Activated B cell treated with CpG ODN at 0.5 μM for 24 hours (primary cell): Measurements from ENCODE around the gene ETV3. TPM values are rescaled to one million over a fixed set of nuclear protein-coding genes. Genes with fewer than 3 reads are reported as not detected.

Experiments
- ATAC-seq: fragments of 200-7000 bp; cut with Tn5 transposase; one replicate; pipeline ENCODE4 v1.10.0; 2021; ENCODE audit warnings: low read depth, mild to moderate bottlenecking, moderate library complexity
- CTCF ChIA-PET: fragments of 350-600 bp; sonication (Branson Sonifier 250); formaldehyde crosslinking; loops from one replicate; lab custom pipeline; 2021; ENCODE audit warnings: antibody characterized with exemption; lab: Charles Lee
- POLR2A ChIA-PET: fragments of 350-600 bp; sonication (Branson Sonifier 250); formaldehyde crosslinking; loops from one replicate; lab custom pipeline; 2021; ENCODE audit warnings: antibody characterized with exemption; lab: Charles Lee
- DNase-seq: peaks from one replicate; pipeline ENCODE4 v3.0.0; 2022
- H3K27ac Mint-ChIP-seq: one replicate; pipeline ENCODE4 v1.8.0; 2020; ENCODE audit warnings: mixed read lengths
- H3K27me3 Mint-ChIP-seq: one replicate; pipeline ENCODE4 v1.8.0; 2021; ENCODE audit warnings: mixed read lengths
- H3K36me3 Mint-ChIP-seq: one replicate; pipeline ENCODE4 v1.8.0; 2021; ENCODE audit warnings: low read depth, mixed read lengths
- H3K4me1 Mint-ChIP-seq: one replicate; pipeline ENCODE4 v1.8.0; 2021; ENCODE audit warnings: mixed read lengths
- H3K4me3 Mint-ChIP-seq: one replicate; pipeline ENCODE4 v1.8.0; 2020; ENCODE audit warnings: mild to moderate bottlenecking, mixed read lengths
- H3K9me3 Mint-ChIP-seq: one replicate; pipeline ENCODE4 v1.8.0; 2020; ENCODE audit warnings: mixed read lengths
- CTCF ChIP-seq: fragments of 200-600 bp; IDR thresholded peaks from one replicate; pipeline ENCODE4 v1.8.0; 2022; ENCODE audit warnings: antibody characterized with exemption, mild to moderate bottlenecking
- intact Hi-C: fragments of 100-400 bp; cut with micrococcal nuclease; formaldehyde crosslinking; loops from one replicate; pipeline ENCODE4 v1.15.1; 2024
- total RNA-seq: library from RNA; stranded (reverse); gene quantifications from 2 replicates; pipeline ENCODE4 v1.2.3, GENCODE V29; 2022

Gene ETV3
- total RNA-seq, 1 donor from 2014 or later = 31.3 TPM

DNA sequence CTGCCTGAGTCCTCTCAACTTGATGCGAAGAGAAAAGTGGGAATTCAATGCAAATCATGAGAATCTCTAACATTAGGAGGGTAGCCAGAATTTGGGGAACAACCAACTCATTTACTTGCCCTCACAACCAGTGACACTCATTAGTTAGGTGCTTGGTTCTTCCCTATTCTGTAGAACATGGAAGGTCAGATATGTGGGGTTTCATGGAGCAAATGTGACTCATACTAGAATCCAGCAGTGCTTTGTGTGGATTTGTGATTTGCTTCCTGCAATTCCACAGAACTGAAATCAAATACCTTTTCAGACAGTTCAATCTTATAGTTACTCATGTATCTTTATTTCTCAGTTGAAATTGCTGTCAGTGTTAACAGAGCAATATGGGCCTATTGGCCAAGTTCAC is 6.9 kb upstream of the ETV3 start:
- CTCF ChIA-PET = interaction anchor here (1.5 kb wide), 1 partner anchor 11 kb away, joined by 4 read pairs; no protein-coding TSS in a partner anchor

DNA sequence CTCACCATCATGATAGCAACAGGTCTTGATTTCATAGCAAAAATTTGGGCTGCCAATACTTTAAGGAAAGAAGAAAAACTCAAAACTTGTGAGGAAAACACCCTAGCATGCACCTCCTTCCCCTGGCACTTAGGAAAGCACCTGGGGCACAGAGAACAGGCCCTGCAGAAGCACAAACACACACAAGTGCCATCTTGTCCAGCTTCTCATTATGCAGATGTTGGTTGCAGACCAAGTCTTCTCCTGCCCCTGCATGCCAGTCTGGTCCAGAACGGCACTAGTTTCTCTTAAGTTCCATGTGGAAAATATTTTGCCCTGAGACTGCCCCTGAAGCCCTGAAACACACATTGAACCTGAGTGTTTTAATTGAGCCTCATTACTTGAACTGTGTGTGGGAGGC is 6.3 kb upstream of the ETV3 start:
- H3K27me3 Mint-ChIP-seq = peaks cover 2% of the 10 kb centered on the region
- intact Hi-C loops = no loop called here
- H3K27ac Mint-ChIP-seq = no peak overlapping the region
- ChIA-PET POLR2A (no interaction called here), CTCF (no interaction called here)
- no peaks in the 10 kb centered on the region for H3K36me3 Mint-ChIP-seq
- no peak overlapping the region for H3K4me3 Mint-ChIP-seq
- no peak for DNase-seq
- no peak for ATAC-seq
- no peak for TF ChIP-seq CTCF
- no peaks in the 10 kb centered on the region for H3K9me3 Mint-ChIP-seq
- H3K4me1 Mint-ChIP-seq = peaks cover 14% of the 10 kb centered on the region

More for the DNA sequence above, 6.9 kb upstream of the ETV3 start:
- H3K4me3 Mint-ChIP-seq = no peak overlapping the region
- POLR2A ChIA-PET = no interaction called here
- TF ChIP-seq CTCF = no peak
- intact Hi-C loops = no loop called here
- H3K4me1 Mint-ChIP-seq = peaks cover 11% of the 10 kb centered on the region
- ATAC-seq (no peak), DNase-seq (no peak)
- H3K27me3 Mint-ChIP-seq = peaks cover 2% of the 10 kb centered on the region
- H3K27ac Mint-ChIP-seq = no peak overlapping the region
- H3K9me3 Mint-ChIP-seq = no peaks in the 10 kb centered on the region
- H3K36me3 Mint-ChIP-seq = no peaks in the 10 kb centered on the region

- no peak for TF ChIP-seq CTCF
- ChIA-PET POLR2A (no interaction called here), CTCF (interaction anchor here (2.1 to 2.5 kb wide), 2 partner anchors 14 to 53 kb away, joined by 7 to 8 read pairs; no protein-coding TSS in a partner anchor)
- no peak for DNase-seq
- peaks cover 2% of the 10 kb centered on the region for H3K27me3 Mint-ChIP-seq
- peaks cover 4% of the 10 kb centered on the region for H3K36me3 Mint-ChIP-seq
- intact Hi-C loops = no loop called here
- no peak overlapping the region for H3K4me3 Mint-ChIP-seq
- peak overlapping the region; percentile 11 for H3K27ac Mint-ChIP-seq
- ATAC-seq = no peak
- peaks cover 19% of the 10 kb centered on the region for H3K4me1 Mint-ChIP-seq
- H3K9me3 Mint-ChIP-seq = no peaks in the 10 kb centered on the region
These were observed 4.7 kb upstream of the ETV3 start for GRCh38 chr1:157142765-157143423.

- Mint-ChIP-seq H3K27me3 (peaks cover 2% of the 10 kb centered on the region), H3K36me3 (peaks cover 10% of the 10 kb centered on the region), H3K4me1 (peaks cover 25% of the 10 kb centered on the region), H3K4me3 (no peak overlapping the region), H3K9me3 (no peaks in the 10 kb centered on the region), H3K27ac (no peak overlapping the region)
- no peak for TF ChIP-seq CTCF
- POLR2A ChIA-PET = interaction anchor here (1.2 kb wide), 1 partner anchor 9 kb away, joined by 3 read pairs; no protein-coding TSS in a partner anchor
- CTCF ChIA-PET = interaction anchor here (1.7 to 2.5 kb wide), 3 partner anchors 12 to 52 kb away, joined by 6 to 8 read pairs (median 7); no protein-coding TSS in a partner anchor
- DNase-seq = no peak
- ATAC-seq = no peak
- intact Hi-C loops = no loop called here
These were observed 4.0 kb upstream of the ETV3 start for GRCh38 chr1:157142201-157142600.

DNA sequence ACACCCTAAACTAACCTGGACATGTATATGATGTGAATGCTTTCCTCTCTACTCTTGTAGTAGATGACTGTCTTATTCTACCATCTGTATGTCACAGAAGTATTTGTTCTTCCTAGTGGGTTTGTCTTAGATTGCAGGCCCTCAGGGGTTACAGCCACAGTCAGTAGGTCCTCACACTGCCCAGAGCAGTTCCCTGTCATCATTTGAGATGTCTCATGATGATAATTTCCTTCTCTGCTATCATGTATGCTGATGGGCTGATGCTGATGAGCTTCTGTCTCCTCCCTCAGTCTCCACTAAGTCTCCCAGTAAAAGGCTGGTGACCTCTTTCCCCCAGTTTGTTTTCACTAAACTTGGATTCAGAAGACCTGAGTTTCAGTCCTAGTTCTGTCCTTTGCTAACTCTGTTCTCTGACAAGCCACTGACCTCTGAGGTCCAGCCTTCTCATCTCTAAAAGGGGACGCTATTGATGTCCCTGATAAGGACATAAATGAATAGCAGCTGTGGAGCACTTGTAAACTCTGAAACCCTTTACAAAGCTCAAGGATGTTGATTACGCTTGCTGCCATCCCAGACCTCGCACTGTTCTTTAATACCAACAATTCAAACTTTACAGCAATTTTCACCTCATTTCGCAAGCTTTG is 3.1 kb upstream of the ETV3 start:
- Mint-ChIP-seq H3K27ac (peak overlapping the region; percentile 46), H3K4me1 (peaks cover 34% of the 10 kb centered on the region), H3K27me3 (peaks cover 2% of the 10 kb centered on the region), H3K4me3 (no peak overlapping the region), H3K36me3 (peaks cover 13% of the 10 kb centered on the region), H3K9me3 (no peaks in the 10 kb centered on the region)
- no peak for TF ChIP-seq CTCF
- CTCF ChIA-PET = interaction anchor here (1.7 to 2.5 kb wide), 2 partner anchors 13 to 51 kb away, joined by 6 to 8 read pairs; no protein-coding TSS in a partner anchor
- no peak for ATAC-seq
- intact Hi-C loops = no loop called here
- DNase-seq = no peak
- POLR2A ChIA-PET = interaction anchor here (0.7 to 1.2 kb wide), 3 partner anchors 8 to 35 kb away, joined by 3 to 4 read pairs (median 3); no protein-coding TSS in a partner anchor
